GM18861 (cell line): ENCODE measurements around the gene CHRM1.
"Not testable (repeated sequence)": the region's sequence is repeated elsewhere in the genome, so short reads cannot be mapped to it uniquely, and the experiment has no call there.

Experiments
- ATAC-seq: cut with Tn5 transposase; IDR thresholded peaks from one replicate; pipeline ENCODE4 v1.9.1; 2021; ENCODE audit not compliant: unreplicated experiment

The CHRM1 gene, protein sequence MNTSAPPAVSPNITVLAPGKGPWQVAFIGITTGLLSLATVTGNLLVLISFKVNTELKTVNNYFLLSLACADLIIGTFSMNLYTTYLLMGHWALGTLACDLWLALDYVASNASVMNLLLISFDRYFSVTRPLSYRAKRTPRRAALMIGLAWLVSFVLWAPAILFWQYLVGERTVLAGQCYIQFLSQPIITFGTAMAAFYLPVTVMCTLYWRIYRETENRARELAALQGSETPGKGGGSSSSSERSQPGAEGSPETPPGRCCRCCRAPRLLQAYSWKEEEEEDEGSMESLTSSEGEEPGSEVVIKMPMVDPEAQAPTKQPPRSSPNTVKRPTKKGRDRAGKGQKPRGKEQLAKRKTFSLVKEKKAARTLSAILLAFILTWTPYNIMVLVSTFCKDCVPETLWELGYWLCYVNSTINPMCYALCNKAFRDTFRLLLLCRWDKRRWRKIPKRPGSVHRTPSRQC

DNA sequence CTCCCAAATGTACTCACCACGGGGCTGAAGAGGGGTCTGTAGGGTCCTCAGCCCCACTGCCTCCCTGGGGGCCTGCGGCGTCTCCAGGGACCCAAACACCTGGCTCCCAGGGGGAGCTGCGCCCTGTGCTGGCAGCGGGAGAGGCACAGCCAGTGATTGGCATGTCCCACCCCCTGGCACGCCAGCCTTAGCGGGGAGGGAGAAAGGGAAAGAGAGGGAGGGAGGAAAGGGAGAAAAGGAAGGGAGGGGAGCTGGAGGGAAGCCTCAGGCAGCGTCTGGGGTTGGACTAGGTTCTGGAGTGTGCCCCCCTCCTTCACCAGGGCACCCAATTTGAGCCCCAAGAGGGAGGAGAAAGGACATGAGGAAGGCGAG is at the start of gene CHRM1:
TSS of gene CHRM1 (minus strand) at position 163 of the 372 bp plus-strand sequence. CDS start 10,263 bp downstream, outside the sequence.
- ATAC-seq, result no peak

DNA sequence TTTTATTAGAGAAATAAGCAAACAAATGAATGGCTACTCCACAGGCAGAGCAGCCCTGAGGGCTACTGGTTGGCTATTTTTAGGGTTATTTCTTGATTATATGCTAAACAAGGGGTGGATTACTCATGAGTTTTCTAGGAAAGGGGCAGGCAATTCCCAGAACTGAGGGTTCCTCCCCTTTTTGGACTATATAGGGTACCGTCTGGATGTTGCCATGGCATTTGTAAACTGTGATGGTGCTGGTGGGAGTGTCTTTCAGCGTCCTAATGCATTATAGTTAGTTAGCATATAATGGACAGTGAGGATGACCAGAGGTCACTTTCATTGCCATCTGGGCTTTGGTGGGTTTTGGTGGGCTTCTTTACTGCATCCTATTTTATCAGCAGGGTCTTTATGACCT is 44.4 kb upstream of the CHRM1 start:
- no peak for ATAC-seq

DNA sequence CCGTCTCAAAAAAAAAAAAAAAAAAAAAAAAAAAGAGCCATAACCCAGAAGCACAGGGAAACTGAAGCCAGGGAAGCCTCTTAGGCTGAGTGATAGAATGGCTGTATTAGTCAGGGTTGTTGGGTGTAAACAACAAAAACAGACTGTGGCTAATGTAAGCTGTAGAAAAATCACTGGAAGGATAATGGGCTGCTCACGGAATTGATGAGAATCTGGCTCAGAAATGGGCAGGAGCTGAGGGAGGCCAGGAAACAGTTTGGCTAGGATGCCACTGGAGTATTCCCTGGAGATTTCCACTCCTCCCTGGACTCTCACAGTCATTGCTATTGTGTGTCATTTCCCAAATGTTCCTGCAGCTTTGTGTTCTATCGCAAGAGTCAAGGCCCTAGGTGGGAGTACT is 41.2 kb upstream of the CHRM1 start:
- no peak for ATAC-seq

DNA sequence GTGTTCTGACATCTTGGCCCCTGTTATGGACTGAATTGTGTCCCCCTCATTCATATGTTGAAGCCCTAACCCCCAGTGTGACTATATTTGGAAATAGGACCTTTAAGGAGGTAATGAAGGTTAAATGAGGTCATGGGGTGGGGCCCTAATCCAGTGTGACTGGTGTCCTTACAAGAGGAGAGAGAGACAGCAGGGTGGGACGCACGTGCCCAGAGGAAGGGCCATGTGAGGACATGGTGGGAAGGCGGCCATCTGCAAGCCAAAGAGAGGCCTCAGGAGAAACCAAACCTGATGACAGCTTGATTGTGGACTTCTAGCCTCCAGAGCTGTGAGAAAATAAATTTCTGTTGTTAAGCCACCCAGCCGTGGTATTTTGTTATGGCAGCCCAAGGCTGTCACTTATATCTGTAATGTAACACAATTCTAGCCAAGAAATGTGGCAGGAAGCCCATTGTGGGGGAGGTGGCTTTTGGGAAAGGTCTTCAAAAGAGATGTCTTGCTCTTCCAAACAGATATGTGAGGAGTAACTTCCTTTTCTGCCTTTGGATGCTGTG is 39.9 kb upstream of the CHRM1 start:
- ATAC-seq, result no peak

DNA sequence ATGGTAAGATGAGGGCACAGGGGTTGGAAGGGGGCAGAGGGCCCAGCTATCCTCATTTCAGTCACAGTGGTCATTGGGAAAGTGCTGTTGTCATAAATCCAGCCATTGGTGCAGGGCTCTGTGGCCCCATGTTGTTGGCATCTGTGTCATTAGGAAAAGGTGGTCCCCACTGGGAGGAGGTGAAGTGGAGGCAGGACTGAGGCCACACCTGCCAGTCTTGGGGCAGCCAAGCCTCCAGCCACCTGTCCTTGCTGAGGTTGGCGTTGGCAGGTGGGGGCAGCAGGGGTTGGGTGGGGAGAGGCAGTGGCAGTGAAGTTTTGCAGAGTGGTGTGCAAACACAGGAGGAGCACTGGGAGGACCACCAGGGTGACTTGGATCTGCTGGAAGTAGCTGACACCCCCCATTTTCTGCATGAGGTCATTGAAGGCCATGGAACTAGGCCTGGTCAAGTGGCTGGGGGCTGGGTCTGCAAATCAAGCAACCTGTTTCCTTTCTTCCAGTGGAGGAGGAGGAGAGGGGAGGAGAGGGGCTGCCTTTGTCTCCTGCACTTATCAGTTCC is 38.3 kb upstream of the CHRM1 start:
- no peak for ATAC-seq

DNA sequence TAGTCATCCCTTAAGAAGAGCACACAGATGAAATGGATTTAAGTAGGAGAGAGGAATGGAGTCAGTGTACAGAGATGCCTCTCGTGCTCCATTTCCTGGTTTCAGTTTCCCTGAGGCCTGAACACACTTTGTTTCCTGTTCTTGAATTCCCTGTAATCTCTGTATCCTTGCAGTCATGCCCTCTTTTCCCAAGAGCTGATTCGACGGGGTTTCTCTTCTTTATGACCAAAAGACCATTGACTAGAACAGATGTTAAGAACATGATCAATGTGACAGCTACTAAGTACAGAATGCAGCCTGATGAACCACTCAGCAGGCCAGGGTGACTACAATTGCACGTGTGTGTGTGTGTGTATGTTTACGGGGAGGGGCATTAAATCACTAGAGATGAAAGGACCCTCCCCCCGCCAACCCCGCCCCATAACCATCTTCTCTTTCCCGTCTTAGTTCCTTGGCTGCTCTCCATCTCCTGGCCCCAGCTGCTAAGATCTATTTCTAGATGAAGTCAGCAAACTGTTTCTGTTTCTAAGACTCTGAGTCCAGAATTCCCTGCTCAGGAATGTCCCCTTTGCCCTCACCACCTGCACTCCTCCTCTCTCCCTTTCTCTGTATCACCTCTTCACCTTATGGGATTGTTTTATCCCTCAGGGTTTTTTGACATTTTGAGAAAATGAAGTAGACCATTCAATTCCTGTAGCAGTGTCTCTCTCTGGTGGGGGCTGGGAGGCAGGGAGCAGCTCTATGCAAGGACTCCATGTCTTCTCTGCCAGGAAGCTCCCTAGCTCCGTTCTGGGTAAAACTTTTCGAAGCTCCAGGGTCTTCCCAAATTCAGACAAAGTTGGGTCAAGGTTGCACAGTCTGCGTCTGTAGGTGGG is 37.6 kb upstream of the CHRM1 start:
- no peak for ATAC-seq

DNA sequence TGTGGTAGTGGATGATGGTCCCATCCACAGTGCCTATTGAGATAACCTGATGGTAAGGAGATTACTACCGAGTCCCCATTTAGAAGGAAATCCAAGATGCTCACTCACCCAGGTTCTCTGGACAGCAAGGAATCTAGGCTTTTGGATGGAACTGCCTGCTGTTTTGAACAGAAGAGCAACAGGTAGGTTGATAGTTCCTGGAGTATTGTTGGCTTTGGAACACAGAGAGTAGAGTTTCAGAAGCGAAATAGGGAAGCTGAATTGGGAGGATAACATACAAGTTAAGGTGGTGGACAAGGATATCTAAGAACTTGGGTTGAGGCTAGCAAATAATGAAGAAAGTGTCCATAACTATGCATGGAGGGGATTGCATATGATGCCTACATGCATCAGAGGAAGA is 36.0 kb upstream of the CHRM1 start:
- ATAC-seq, result no peak

DNA sequence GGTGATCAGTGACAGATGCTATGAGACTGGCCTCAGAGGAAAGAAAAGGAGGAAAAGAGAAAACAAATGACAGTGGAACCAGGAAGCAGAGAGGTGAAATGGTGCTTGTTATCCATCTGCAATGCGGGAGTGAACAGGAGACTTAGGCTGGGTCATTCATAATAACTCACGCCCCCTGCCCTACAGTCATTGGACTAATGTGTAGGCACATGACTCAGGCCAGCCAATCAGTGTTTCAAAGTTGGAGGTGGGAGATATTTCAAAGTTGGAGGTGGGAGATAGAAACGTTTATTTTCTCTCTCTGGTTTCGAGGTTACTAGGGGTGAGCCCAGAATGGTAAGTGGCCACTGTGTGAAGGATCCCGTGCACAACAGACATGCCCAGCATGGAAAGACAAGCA is 33.3 kb upstream of the CHRM1 start:
- no peak for ATAC-seq

DNA sequence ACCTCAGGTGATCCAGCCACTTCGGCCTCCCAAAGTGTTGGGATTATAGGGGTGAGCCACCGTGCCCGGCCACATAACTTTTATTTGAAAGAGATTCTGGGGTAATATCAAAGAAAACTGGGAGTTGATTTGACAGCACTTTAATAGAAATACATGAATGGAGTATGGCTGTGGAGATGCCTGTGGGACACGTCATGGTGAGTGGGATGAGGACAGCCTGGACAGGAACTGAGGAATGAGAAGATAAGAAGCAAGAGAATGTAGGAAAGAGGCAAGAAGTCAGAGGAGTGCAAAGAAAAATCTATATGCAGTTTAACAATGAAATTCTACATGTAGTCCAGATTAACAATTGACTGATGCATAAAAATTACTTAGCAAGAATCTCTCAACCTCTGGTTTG is 32.6 kb upstream of the CHRM1 start:
- ATAC-seq, result no peak

DNA sequence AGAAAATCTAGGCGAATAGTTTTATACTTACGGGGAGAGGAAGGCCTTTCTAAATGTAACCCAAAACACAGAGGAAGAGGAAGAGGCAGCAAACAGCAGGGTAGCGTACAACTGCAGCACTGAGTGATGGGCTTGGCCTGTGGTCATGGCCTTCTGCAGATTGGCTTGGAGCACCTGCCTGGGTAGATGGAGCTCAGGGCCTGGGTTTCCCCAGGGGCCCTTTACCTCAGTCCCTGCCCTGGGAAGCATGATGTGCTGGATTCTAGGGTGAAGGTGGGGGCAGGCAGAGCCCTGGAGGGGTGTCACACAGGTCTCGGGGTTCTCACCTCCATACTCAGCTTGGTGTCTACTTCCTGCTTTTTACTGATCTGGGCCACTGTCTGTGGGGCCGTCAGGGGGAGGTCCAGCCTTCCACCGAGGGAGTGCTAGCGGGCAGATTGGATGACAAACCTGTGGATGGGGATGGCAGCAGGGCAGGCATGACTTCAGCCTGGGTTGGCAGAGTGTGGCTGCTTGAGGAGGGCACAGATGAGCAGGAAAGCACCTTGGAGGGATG is 27.7 kb upstream of the CHRM1 start:
- ATAC-seq, result no peak

DNA sequence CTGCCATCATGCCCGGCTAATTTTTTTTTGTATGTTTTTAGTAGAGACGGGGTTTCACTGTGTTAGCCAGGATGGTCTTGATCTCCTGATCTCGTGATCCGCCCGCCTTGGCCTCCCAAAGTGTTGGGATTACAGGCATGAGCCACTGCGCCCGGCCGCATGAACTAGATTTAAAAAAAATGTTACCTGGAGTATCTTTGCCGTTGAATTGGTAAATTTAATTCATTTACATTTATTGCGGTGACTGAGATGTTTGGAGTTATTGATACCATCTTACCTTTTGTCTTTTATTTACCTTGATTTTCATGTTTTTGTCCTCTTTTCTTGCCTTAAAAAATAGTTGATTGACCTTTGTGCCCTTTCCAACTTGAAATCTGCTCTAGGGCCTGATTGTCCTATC is 24.4 kb upstream of the CHRM1 start:
- not testable (repeated sequence) for ATAC-seq

DNA sequence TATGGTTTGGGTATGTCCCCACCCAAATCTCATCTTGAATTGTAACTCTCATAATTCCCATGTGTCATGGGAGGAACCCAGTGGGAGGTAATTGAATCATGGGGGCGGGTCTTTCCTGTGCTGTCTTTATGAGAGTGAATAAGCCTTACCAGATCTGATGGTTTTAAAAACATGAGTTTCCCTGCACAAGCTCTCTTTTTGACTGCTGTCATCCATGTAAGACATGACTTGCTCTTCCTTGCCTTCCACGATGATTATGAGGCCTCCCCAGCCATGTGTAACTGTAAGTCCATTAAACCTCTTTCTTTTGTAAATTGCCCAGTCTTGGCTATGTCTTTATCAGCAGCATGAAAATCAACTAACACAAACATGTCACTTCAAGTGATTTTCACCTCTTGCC is 16.4 kb upstream of the CHRM1 start:
- not testable (repeated sequence) for ATAC-seq

DNA sequence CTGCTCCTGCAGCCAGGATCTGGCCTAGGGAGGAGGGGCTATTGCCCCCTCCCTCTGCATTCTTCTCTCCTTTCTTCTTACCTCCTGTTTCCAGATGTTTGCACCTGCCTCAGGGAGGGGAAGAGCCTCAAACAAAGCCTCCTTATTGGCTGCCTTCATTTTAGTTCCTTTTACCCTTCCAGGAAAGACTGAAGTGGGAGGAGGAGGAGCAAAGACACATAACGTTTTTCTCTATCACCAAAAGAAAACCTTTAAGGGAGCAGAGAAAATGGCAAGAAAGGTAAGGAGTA is 13.3 kb upstream of the CHRM1 start:
- ATAC-seq, result no peak

DNA sequence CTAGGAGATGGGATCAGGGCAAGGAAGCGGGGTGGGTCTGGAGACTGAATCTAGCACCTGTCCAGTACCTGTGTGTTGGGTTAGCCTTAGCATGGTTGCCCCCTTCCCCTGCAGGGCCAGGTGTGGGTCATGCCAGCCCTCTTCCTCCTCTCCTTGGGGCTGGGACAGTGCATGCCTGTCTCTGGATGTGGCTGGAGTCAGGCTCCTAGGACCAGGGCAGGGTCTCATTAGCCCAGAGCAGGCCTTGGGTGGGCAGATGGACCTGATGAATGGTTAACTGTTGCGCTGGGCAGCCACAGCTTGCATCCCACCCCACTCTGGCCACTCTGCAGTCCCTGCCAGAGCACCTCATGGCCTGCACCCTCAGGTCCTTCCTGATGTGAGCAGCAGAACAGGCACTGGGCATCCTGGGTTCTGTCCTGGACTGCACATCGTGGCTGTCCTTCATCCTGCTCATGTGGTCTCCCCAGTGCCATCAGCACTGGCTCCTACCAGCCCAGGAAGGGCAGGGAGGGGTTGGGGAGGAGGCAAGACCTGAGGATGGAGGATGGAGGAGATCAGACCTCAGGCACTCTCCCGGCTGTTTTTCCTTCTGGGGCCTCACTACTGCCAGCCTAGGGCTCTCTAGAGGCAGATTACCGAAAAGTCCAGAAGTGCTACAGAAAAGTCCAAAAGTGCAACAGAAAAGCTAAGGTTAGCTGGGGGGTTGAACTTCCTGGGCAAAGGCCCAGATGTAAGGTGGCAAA is 12.8 kb upstream of the CHRM1 start:
- ATAC-seq, result no peak

DNA sequence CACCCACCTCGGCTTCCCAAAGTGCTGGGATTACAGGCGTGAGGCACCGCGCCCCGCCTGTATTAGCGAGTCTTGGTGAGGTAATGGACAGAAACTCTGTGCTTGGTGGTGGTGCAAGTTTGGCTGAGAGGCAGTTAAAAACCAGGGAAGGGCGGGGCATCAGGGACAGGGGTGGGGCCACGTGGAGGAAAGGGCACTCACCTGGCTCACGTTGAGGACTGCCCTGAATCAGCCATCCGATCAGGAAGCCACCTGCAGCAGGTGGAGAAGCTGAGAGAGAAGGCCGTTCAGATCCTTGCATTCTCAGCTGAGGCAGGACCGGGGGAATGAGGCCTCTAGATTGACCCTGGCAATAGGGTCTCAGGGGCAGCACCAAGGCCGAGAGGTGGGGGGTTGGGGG is 12.1 kb upstream of the CHRM1 start:
- no peak for ATAC-seq

DNA sequence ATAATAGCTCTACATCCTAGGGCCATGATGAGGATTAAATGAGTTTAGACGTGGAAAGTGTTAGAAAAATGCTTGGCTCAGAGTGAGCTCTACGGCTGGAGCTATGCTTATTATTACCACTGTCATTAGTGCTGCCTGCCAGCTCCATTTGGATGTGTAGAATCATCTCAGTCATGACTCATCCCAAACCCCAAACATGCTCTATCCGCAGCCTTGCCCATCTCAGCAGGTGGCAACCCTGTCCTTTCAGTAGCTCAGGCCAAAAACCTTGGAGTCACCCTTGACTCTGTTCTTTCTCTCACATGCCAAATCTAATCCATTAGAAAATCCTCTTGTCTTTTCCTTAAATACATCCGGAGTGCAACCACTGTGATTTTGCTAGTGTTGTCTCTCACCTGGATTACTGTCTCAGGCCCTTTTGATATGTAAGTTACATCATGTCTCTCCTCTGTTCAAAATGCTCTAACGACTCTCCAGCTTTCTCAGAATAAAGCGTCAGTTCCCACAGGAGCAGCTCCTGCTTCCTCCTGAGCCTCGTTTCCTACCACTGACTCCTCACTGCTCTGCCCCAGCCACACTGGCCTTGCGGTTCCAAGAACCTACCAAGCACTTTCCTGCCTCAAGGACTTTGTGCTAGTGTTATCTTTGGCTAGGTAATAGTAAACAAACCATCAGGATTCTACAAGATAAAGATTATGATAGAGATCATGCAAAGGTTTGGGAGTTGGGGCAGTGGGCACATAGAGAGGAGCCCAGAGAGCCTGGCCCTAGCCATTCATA is 10.5 kb upstream of the CHRM1 start:
- ATAC-seq, result no peak

DNA sequence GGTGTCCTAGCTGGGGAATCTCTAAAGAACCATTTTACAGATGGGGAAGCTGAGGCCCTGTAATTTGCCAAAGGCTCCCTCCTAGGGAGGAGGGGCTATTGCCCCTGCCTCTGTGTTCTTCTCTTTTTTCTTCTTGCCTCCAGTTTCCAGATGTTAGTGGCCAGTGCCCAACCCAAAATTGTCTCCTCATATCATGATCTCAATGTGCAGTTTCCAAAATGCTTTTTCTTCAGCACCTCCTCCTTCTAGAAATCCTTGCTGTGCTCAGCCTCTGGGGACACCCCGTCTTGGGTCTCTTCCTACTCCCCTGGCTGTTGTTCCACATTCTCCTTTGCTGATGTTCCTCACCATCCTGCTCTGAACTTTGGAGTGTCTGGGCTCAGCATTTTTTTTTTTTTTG is 9.5 kb upstream of the CHRM1 start:
- ATAC-seq, result no peak

DNA sequence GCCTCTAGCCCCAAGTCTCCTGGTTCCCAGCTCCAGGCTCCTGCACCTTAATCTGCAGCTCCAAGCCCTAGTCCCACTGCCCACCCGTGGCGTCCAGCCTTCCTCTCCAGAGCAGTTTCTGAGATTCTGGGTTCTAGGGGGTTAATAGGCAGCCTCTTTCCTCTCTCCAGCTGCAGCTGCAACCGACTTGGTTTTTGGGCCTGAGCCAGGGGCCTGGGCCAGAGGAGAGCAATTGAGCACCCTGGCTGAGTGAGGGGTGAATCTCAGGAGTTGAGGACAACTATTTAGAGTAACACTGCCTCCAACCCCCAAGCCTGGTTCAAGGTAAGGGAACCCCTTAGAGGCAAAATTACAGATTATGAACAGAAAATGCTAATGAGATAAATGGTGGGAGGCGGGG is 9.0 kb upstream of the CHRM1 start:
- ATAC-seq, result no peak

DNA sequence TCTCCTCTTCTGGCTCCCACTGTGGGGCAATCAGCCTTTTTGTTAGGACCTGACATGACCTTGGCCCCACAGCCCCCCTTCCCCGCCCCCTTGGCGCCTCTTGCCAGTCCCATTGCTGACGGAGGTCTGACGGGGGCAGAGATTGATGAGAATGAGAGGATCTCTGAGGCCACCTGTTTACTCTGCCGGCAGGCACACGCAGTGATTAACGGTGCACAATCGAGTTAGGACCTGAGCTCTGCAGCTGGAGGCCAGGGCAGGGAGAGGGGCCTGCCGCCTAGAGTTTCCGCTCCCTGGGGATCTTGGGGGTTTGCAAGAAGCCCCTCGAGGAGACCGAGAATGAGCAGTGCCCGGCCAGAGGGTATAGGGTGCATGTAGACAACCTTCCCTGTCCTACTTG is 6.8 kb upstream of the CHRM1 start:
- ATAC-seq, result no peak
